Stimulated activated naive CD4-positive, alpha-beta T cell (primary cell): ENCODE results near the gene COL11A1.

Experiments
- DNase-seq, 6 experiments: peaks; one replicate each; lab custom pipeline; 2025; lab: John Stamatoyannopoulos, UW

Gene COL11A1

DNA sequence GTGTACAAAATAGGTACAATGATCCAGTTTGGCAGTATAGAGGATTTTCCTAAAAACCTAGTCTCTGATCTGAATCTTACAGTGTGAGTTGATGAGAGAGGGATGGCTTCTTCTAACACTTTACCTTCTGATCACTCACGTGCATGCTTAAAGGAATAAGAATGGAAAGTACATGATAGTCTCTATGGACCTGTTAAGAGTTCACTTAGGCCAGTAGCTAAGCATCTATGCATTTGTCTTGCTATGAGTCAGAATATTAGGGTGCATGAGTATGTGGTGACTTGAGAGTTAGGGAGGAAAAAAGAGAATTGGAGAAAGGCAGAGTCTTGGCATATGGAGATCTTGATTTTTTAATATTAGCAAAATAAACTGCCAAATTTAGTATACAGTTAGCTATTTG lies 206.3 kb downstream of the COL11A1 start:
- DNase-seq: no peak

DNA sequence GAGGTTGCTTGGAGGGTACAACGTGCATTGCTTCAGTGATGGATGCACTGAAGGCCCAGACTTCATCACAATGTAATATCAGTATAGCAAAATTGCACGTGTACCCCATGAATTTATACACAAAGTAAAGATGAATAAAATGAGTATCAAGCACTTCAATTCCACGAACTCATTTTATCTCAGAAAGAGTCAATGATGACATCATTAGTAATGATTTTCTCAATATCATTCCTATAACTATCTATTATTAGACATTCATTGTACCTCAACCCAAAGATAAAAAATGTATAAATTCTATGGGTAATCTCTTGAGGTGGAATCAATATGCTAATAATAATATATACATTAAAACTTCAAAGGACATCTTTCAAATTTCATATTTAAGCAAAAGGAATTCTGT lies 208.4 kb downstream of the COL11A1 start:
- no peak for DNase-seq

DNA sequence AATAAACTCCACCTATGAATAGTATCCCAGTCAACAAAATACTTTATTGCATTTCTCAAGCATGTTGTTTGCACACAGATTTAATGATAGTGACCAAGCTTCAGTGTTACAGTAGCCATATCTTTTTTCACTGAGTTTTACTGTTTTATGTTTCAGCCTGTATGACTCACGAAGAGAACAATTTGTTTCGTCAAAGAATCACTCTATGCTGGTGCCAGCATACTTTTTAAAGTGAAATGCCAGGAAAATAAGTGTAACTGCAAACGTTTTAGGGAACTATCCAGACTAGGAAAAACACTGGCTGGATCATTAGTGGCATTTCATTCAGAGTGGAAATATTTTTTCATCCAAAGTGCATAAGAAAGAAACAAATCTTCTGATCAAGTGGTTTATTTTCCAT lies 210.8 kb downstream of the COL11A1 start:
- DNase-seq: no peak

DNA sequence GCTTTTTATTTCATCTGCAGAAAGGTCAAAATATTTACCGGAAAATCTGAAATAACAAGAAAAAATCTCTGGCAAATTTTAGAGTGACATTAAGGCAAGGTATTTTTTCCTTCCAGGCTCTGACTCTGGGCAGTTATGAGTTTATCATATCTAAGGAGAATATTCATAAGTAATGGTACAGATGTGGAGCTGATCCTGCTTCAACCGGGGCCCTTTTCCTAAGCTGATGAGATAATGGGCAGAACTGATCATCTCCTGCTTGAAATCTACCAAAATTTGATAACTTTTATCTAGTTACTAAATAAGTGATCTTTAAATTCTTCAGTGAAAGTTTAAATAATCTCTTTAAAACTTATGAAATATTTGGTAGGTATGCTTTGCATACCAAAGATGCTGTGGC lies 211.6 kb downstream of the COL11A1 start:
- DNase-seq: no peak

DNA sequence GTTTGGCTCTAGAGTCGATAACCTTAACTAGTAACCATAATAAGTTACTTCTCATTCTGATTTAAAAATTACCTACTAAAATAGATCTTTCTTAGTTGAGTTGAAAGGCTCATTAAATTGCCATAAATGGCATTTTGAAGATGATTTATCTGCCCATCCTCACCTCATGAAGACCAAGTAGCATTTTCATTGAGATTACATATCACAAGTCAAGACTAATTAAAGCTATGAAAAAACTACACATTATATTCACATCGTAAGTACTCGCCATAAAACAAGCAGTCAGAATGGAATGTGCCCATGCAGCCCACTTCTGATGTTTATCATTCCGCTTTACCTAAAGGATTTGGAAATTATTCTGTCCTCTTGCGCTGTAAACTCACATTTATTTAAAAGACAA lies 212.0 kb downstream of the COL11A1 start:
- DNase-seq: no peak

DNA sequence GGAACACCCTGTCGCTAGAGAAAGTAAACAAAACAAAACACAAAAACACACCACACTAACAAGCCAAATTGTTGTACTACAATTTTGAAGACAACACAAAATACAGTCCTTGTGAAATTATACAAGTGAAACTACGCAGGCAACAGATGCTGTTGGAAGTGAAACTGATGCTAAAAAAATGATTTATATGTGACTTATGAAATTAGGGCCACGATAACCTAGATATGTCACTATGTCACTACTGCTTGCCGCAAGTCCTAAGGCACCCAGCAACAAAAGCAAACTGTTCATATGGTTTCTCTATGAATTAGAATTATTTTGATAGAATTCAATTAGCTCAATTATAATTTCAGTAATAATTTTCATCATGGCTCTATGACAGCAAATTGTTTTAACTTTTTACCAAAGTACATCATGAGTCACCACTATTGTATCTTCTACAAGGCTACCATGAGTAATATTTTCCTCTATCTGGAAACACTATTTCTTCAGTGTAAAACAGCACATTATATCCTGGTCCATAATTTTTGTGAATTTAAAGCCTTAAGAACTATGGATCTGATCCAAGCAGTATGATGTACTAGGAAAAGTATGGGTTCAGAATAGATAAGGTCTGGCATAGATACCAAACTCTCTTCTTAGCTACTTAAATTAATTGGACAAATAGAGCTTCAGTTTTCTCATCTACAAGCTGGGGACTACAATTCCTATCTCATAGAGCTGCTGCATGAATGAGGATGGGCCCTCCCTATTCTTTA lies 216.3 kb downstream of the COL11A1 start:
- no peak for DNase-seq

DNA sequence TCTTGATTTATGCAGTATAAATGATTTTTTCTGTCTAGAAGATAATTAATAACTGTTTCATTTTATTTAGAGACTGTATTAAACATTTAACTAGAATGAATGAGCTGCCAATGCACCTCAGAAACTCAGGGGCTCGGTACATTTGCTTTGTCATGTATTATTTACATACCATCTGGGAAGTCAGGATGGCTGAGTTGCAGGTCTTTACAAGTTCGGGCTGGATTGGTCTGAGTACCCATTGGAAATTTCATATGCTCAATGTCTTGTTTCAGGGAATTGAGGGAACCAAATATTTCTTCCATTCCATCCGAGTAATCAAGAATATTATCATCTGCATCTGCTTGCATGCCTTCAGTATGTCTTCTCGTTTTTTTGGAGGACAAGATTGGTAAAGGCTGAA lies 221.7 kb downstream of the COL11A1 start:
- DNase-seq: no peak

DNA sequence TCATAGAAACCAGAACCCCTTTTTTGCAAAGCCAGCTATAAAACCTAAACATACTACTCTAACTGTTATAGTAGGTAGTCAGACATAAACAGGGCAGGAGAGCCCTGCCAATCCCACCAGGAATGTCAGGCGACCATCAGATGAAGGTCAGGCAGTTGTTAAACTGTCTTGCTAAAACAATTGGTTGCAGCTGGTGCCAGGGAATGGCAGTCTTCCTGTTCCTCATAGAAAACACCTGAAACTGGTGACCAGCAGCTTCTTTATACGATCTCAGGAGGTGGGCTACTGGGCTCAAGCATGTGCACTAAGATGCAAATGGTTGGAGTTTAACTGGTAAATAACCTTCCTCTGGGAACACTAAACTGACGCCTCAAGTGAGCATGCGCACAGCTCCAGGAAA lies 224.1 kb downstream of the COL11A1 start:
- DNase-seq: no peak

DNA sequence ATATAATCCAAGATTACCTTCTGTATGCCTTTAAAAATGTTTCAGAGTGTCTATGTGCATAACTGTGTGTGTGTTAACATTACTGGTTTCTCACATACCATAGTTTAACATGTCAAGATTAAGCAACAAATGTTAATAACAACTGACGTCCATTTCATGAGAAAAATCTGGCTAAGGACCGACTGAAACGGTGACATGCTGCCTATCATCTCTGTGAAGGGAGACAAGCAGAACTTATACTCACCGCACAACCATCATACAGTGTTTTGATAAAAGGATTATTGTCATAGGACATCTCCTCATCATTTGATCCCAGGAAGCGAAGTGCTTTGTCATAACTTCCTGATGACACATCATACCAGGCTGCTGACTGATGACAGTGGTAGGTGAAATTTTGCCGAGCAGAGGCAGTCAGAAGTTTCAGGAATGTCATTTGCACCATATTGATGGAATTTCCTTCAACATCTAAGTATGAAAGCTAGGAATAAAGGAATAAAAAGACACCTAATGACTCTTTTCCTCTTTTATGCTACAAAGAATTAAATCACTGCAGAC lies 228.8 kb downstream of the COL11A1 start:
- DNase-seq: no peak

DNA sequence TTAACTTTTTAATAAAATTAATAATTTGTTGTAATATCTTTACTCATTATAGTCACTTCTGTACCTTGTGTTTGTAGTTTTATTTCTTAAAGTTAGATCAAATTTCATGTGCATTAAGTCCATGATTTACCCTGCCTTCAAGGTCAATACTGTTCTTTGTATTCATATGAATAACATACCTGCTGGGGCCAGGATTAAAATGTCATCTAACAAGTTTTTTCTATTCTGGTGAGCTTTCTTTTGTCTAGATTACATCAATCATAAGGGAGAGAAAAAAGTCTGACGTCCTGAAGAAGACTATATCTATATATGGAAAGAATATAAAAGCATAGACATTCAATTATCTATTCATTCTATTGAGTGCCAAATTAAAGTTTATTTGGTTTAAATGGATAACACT lies 232.6 kb downstream of the COL11A1 start:
- no peak for DNase-seq

DNA sequence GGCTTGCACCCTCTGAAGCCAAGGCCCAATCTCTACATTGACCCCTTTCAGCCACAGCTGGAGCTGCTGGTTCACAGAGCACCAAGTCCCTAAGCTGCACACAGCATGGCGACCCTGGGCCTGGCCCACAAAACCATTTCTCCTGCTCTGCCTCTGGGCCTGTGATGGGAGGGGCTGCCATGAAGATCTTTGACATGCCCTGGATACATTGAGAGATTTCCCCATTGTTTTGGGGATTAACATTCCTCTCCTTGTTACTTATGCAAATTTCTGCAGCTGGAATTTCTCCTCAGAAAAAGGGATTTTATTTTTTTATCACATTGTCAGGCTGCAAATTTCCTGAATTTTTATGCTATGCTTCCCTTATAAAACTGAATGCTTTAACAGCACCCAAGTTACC lies 235.8 kb downstream of the COL11A1 start:
- no peak for DNase-seq

DNA sequence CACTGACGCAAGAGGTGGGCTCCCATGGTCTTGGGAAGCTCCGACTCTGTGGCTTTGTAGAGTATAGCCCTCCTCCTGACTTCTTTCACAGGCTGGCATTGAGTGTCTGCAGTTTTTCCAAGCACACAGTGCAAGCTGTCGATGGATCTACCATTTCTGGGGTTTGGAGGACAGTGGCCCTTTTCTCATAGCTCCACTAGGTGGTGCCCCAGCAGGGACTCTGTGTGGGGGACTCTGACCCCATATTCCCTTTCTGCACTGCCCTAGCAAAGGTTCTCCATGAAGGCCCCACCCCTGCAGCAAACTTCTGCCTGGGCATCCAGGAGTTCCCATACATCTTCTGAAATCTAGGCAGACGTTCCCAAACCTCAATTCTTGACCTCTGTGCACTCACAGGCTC lies 236.2 kb downstream of the COL11A1 start:
- no peak for DNase-seq

DNA sequence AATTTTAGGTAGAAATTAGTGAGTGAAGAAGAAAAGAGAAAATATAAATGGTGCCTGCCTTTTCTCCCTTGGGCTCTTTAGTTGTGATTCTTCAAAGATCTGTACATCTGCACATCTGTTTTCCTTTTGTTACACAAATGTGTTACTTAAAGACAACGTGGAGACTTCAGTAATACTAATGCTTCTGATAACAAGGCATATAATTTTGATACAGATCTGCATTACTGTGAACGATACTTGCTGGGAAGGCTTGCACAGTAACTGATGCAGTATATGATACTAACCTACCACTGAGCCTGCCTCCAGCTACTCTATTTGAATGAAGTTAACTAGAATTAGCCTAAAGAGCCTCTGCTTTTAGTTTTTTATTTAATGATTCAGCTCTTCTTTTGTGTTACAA lies 244.6 kb downstream of the COL11A1 start:
- no peak for DNase-seq

DNA sequence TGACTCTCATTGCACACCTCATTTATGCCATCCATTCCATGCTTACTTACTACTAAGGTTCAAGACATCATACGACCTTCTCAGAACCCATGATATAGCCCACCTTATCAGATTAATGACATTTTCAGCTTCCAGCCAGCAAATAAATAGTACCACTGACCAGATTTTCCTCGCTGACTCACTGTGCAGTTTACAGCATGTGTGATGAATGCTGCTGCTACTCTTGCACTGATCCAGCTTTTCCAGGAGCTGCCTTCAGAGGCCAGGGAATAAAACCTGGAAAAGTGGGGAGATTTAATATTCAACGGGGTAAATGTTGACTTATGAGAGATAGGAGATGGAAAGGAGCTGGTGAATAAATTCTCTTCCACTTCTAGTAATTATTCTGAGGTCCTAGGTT lies 247.1 kb downstream of the COL11A1 start:
- DNase-seq: no peak

DNA sequence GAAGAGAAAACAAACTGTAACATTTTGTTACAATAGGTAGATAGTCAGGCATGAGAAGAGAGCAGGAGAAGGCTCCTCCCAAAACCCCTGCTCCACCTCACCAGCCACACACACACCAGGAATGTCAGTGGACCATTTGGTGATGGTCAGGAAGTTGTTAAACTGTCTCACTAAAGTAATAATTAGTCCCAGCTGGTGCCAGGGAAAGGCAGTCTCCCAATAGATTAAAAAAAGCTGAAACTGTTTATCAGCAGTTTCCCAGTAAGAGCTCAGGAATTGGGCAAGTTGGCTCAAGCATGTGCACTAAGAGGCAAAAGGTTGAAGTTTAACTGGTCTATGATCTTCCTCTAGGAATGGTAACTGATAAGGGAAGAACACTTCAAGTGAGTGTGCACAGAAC lies 249.6 kb downstream of the COL11A1 start:
- no peak for DNase-seq

DNA sequence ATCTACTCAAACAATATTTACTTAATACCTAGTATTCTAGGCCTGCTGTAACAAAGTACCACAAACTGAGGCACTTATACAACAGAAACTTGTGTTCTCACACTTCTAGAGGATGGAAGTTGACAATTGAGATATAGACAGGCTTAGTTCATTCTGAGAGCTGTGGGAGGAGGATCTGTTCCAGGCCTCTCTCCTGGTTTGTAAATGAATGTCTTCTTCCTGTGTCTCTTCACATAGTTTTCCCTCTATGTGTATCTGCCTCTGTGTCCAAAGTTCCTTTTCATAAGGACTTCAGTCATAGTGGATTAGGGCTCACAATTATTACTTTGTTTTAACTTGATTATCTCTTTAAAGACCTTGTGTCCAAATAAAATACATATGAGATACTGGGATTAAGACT lies 251.1 kb downstream of the COL11A1 start:
- DNase-seq: no peak

DNA sequence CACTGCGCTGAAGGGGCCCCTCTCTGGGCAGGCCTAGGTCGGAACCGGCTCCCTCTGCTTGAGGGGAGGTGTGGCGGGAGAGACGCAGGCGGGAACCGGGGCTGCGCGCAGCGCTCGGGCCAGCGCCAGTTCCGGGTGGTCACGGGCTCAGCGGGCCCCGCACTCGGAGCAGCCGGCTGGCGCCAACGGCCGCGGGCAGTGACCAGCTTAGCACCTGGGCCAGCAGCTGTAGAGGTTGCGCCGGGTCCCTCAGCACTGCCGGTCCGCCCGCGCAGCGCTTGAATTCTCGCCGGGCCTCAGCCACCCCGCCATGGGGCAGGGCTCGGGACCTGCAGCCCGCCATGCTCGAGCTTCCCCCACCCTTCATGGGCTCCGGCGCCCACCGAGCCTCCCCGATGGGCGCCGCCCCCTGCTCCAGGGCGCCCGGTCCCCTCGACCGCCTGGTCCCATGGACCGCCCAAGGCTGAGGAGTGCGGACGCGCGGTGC lies 254.6 kb downstream of the COL11A1 start:
- DNase-seq: no peak

DNA sequence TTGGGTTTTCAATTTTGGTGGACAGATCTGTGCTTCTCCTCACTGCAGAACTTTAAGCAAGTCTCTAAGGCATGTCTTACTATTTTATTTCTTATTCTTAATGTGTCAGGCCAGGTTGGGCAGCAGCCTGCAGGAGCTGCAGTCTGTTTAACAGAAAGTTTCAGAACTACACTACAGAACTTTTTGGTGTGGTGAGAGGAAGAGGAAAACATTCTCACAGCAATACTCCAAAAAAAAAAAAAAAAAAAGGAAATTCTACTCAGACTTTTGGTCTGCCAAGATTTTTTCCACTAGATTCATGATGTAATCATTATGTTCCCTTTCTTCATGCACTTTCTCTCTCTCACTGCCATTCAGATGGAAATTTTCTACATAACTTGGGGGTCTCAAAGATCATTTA lies 255.2 kb downstream of the COL11A1 start:
- no peak for DNase-seq

DNA sequence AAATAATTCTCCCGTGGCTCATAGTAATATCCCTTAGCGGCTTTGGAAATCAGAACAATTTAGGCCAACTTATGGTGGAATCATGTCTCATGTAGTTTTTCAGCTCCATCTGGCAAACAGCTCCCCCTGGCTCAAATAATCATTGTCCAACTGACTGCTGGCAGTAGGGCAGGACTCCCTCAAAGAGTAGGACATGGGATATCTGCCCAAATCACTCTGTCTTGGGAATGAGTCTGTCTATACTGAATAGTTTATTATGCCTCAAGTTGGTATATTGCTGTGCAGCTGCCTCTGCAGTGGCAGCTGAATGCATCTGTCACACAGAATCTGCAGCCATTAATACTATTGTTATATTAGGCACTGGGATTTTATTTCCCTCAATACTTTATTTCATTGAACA lies 255.7 kb downstream of the COL11A1 start:
- DNase-seq: no peak

DNA sequence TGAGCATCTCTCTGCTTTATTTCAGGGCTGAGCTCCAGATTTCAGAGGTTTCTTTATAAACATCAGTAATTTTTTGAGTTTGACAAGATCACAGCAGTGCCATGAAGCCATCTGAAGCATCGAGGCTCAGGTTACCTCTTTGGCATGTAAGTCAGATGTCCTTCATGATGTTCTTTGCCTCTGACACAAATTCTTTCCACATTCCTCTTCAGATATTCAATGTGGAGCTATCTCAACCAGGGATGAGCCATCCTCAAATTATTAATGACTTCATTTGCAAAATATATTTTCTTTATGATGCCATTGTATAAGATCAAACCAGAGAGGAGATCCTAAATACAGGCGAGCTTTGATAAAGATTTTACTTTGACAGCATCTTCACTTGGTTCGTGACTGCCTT lies 256.7 kb downstream of the COL11A1 start:
- DNase-seq: no peak

DNA sequence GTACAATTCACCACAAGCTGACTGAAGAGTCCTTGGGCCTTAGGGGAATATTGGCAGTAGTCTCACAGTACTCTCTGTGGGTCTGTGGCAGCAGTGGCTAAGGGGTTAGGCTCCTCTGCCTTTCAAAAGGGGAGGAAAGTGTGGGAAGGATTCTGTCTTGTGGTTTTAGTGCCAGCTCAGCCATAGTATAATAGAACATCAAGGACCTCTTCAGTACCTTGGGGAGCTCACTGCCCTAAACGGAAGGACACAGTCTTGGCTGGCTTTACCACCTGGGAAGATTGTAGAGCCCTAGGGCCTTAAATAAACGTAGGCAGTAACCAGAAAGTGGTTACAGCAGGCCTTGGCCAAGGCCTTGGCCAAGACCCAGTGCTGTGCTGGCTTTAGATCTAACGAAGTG lies 265.7 kb downstream of the COL11A1 start:
- DNase-seq: no peak

DNA sequence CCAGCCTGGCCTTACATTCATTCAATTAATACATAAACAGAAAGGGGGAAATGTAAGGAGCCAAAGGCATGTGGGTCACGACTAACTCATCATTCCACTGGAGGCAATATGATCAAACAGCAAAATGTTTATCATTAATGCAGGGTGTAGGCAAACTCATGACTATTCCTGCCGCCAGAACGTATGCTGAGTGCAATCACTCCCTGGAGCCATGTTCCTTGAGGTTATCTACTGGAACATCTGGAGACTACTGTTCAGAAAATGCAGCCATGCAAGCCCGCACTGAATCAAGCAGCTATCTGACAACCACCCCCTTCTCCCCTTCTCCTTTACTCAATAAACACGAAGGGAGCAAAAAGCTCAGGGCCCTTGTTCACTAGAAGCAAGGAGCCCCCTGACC lies 267.6 kb downstream of the COL11A1 start:
- no peak for DNase-seq

DNA sequence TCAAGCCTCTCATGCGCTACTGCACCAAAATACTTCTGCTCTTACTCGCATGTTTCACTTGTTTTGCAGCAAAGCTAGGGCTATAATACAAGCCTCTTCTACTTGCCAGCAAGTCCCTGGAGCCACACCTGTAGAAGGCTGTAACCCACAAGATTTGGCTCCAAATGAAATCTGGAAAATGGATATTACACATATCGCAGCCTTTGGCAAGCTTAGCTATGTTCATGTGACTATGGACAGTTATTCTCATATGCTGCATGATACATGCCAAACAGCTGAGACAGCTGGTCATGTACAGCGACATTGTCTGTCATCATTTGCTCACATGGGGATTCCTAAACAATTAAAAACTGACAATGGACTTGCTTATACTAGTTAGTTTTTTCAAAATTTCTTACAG lies 270.3 kb downstream of the COL11A1 start:
- DNase-seq: no peak

DNA sequence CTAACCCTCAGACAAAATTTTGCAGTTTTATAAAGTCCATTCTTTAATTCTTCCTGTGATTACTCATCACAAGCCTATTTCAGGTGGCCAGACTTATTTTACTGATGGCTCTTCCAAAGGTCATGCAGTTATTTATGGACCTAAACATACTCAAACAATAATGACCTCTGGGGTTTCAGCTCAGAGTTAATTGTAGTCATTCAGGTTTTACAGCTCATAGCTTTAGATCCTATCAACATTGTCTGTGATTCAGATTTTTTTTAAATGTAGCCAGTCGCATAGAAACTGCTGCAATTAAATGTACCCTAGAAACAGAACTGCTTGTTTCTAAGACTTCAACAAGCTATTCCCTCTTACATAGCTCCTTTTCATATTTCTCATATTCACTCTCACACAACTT lies 270.8 kb downstream of the COL11A1 start:
- DNase-seq: no peak
